SKM-1 (cell line): Measurements from ENCODE around the gene TOM1.

Experiments
- DNase-seq: peaks from one replicate; lab custom pipeline; 2025; ENCODE audit not compliant: unreplicated experiment; lab: John Stamatoyannopoulos, UW

Gene TOM1

DNA sequence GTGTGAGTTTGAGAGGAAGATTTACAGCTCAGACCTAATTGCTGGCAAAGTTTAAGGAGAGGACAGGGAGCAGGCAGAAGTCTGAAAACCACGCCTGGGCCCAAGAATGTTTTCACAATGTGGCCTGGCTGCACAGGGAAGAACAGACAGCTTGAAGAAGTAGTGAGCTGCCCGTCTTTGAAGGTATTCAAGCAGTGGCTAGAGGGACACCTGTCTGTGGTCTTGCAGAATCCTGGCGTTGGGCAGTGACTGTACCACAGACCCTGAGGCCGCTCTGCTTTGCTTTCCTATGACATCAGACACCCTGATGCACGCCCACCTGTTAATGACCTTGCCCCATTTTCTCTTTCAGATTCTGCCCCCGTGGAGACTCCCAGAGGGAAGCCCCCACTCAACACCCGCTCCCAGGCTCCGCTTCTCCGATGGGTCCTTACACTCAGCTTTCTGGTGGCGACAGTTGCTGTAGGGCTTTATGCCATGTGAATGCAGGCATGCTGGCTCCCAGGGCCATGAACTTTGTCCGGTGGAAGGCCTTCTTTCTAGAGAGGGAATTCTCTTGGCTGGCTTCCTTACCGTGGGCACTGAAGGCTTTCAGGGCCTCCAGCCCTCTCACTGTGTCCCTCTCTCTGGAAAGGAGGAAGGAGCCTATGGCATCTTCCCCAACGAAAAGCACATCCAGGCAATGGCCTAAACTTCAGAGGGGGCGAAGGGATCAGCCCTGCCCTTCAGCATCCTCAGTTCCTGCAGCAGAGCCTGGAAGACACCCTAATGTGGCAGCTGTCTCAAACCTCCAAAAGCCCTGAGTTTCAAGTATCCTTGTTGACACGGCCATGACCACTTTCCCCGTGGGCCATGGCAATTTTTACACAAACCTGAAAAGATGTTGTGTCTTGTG, 93.7 kb downstream of the TOM1 start:
- no peak for DNase-seq

DNA sequence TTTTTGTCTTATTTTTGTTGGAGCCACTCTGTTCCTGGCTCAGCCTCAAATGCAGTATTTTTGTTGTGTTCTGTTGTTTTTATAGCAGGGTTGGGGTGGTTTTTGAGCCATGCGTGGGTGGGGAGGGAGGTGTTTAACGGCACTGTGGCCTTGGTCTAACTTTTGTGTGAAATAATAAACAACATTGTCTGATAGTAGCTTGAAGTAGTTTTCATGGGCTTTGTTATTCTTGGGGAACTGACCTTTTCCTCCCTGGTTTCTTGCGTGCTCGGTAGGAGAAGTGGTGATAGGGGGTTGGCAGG, 94.3 kb downstream of the TOM1 start:
- DNase-seq = no peak

DNA sequence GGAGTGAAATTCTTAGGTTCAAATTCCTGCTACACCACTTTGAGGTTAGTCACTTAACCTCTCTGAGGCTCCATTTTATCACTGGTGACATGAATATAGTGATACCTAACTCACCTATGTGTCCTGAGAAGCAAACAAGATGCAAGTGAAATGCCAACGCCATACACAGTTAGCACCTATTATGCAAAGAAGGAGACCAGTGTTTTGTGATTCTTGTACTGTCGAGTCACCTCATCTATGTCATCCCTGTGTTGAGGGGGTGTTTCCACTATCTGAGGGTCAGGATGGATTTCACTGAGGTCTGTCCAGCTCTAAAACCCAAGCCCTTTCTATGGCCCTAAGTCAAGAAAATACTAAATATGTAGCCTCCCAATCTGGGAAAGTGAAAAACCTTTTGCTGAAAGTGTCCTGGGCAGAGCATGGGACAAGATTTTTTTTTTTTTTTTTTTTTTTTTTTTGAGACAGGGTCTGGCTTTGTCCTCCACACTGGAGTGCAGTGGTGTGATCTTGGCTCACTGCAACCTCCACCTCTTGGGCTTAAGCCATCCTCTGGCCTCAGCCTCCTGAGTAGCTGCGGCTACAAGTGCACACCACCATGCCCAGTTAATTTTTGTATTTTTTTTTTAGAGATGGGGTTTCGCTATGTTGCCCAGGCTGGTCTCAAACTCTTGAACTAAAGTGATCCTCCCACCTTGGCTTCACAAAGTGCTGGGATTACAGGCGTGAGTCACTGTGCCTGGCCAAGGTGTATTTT, 95.3 kb downstream of the TOM1 start:
- DNase-seq = no peak

DNA sequence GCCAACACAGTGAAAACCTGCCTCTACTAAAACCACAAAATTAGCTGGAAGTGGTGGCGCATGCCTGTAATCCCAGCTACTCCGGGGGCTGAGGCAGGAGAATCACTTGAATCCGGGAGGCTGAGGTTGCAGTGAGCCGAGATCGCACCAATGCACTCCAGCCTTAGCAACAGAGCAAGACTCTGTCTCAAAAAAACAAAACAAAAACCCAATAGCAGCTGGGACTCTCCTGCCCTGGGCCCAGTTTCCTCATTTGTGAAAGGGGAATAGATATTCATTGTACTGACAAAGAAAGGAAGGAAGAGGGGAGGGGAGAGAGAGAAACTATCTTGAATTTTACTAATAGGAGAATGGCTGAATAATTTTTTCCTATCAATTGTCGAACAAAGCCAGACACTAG, 96.9 kb downstream of the TOM1 start:
- peak; percentile 11 for DNase-seq

DNA sequence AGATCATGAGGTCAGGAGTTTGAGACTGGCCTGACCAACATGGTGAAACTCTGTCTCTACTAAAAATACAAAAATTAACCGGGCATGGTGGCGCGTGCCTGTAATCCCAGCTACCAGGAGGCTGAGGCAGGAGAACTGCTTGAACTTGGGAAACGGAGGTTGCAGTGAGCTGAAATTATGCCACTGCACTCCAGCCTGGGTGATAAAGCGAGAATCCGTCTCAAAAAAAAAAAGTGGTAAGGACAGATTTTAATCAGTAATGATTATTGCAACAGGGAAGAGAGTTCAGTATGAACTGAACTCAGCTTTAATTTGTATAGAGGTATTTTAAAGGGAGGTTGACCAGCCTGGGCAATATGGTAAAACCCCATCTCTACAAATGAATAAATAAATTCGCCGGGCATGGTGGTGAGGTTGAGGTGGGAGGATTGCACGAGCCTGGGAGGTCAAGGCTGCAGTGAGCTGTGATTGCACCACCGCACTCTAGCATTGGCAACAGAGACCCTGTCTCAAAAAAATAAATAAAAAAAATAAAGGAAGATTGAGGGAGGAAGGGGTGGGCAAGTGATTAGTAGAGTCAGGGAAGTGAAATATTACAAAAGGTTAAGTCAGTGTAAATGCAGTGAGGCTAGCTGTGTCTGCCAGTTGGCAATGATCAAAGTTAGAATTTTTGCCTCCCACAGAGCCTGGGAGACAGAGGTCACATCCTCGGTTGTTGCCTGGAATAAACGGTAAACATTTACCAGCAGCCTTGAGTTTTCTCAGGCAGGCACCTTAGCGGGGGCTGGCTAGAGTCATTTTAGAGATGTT, 97.6 kb downstream of the TOM1 start:
- DNase-seq = no peak
